Measurements from ENCODE around the gene ATP5PF. TPM values are rescaled to one million over a fixed set of nuclear protein-coding genes. Genes with fewer than 3 reads are reported as not detected.

Gene ATP5PF
- total and polyA plus RNA-seq, 4 experiments from 2014 or later = 56.6 to 419 (median 184) TPM

DNA sequence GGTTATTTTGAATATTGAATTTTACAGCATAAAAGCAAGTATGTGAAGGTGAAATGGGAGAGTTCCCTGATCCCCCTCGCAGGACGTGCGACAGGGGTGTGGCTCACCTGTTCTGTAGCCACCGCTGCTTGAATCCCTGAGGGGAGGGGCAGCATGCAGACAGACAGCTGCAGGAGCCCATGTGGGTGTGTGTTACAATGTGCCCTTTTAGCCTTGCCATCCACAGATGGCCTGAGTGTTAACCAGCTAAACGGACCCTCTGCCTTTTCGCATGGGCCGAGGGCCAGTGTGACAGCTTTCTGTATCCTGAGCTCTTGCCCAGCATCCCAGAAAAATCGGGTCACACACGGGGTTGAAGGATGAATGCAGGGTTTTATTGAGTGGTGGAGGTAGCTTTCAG, 52.3 kb downstream of the ATP5PF start:
- intact Hi-C loops (cut with micrococcal nuclease) = no loop called here
- Mint-ChIP-seq H3K27me3 (peaks cover 0 to 2% of the 10 kb centered on the region in 2 donors), H3K27ac (no peak overlapping the region)

DNA sequence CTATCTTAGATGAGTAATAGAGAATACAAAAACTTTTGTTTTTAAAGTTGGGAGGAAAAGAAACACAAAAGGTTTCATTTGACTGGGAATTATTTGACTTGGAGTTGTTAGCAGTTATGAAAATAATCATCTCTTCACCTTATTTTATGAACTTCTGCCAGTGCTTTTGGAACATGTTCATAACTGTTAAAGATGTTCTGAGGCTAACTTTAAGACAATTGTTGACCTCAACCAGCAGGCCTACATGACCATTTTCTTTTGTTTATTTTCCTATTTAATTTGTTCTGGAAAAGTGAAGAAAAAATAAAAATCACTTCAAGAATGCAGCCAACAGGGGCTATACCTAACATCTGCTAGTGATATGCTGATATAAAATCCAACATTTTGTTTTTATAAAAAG, 58.3 kb downstream of the ATP5PF start:
- no peaks in the 10 kb centered on the region for H3K27me3 ChIP-seq (ENCODE audit: insufficient read depth, low read length)
- Mint-ChIP-seq H3K9me3 (peaks cover 0 to 5% (median 0%) of the 10 kb centered on the region in 8 donors), H3K4me3 (no peak overlapping the region), H3K27ac (no peak overlapping the region), H3K36me3 (peaks cover 0 to 4% of the 10 kb centered on the region in 2 donors), H3K27me3 (peaks cover 0 to 4% of the 10 kb centered on the region in 2 donors), H3K4me1 (no peaks in the 10 kb centered on the region)
- intact Hi-C loops (cut with micrococcal nuclease) = no loop called here
- H3K9me3 ChIP-seq (ENCODE audit: control insufficient read depth in 1 of 2, low read length in 2 of 2) = no peaks in the 10 kb centered on the region
- H3K36me3 ChIP-seq (ENCODE audit: insufficient read depth, low read length) = no peaks in the 10 kb centered on the region
- H3K4me1 ChIP-seq (ENCODE audit: insufficient read depth, low read length) = no peaks in the 10 kb centered on the region
- ChIA-PET POLR2A (ENCODE audit: partially characterized antibody) (no interaction called here), CTCF (ENCODE audit: partially characterized antibody) (interaction anchor here (1.5 kb wide), 1 partner anchor 68 kb away, joined by 3 read pairs; no protein-coding TSS in a partner anchor)
- no peak overlapping the region for H3K27ac ChIP-seq (ENCODE audit: low read depth, low read length)
- no peak for DNase-seq
- H3K4me3 ChIP-seq (ENCODE audit: low read length in 2 of 2) = no peak overlapping the region

More for the DNA sequence above, 52.3 kb downstream of the ATP5PF start:
- Histone ChIP-seq H3K4me3 (ENCODE audit: low read length in 2 of 2) (no peak overlapping the region), H3K27me3 (ENCODE audit: insufficient read depth, low read length) (no peaks in the 10 kb centered on the region), H3K4me1 (ENCODE audit: insufficient read depth, low read length) (no peaks in the 10 kb centered on the region), H3K9me3 (ENCODE audit: control insufficient read depth in 1 of 2, low read length in 2 of 2) (no peaks in the 10 kb centered on the region), H3K27ac (ENCODE audit: low read depth, low read length) (no peak overlapping the region), H3K36me3 (ENCODE audit: insufficient read depth, low read length) (no peaks in the 10 kb centered on the region)
- DNase-seq = no peak
- Mint-ChIP-seq H3K9me3 (peaks cover 0 to 1% (median 0%) of the 10 kb centered on the region in 8 donors), H3K4me1 (no peaks in the 10 kb centered on the region), H3K4me3 (no peak overlapping the region), H3K36me3 (no peaks in the 10 kb centered on the region)
- POLR2A ChIA-PET (ENCODE audit: partially characterized antibody) = no interaction called here
- CTCF ChIA-PET (ENCODE audit: partially characterized antibody) = no interaction called here

Other genes starting within 250 kb of the ATP5PF start
- gene MRPL39, start 127.4 kb downstream of the ATP5PF start, total RNA-seq = 10 to 100 TPM; 19.1 to 21.2 TPM
- 10 to 100 TPM; 38.5 to 53.0 TPM for gene MRPL39, start 127.4 kb downstream of the ATP5PF start, polyA plus RNA-seq
- under 1 TPM in 1 of 2 experiments, not detected in 1; 0.67 TPM for gene JAM2, start 95.6 kb downstream of the ATP5PF start, total RNA-seq
- gene JAM2, start 95.6 kb downstream of the ATP5PF start, polyA plus RNA-seq = under 1 TPM in 1 of 2 donors, not detected in 1; 0.39 TPM
- gene GABPA, start 68 bp upstream of the ATP5PF start, total RNA-seq = 10 to 100 TPM; 28.4 to 29.4 TPM
- gene GABPA, start 68 bp upstream of the ATP5PF start, polyA plus RNA-seq = 10 to 100 TPM; 18.8 to 19.9 TPM

Measured in CD4-positive, alpha-beta memory T cell (primary cell).